ENCODE data around the gene SETDB1.

- TF ChIP-seq CTCF (IDR thresholded peaks at IDR 0.05): no peak
- no peak for TF ChIP-seq EP300 (IDR thresholded peaks at IDR 0.05; ENCODE audit: low read depth)
- TF ChIP-seq POLR2A (IDR thresholded peaks at IDR 0.05): no peak
- TF ChIP-seq POLR2AphosphoS5 (IDR thresholded peaks at IDR 0.05): no peak
These were observed 19.8 kb upstream of the SETDB1 start for GRCh38 chr1:150906329-150906728.

All from transverse colon (tissue), 4 donors.